Right lung (tissue), 5 donors: ENCODE data around the gene IFIT1B. TPM values are rescaled to one million over a fixed set of nuclear protein-coding genes. Genes with fewer than 3 reads are reported as not detected.
"Not testable (repeated sequence)": the region's sequence is repeated elsewhere in the genome, so short reads cannot be mapped to it uniquely, and the experiment has no call there.

ENCODE experiments used
- DNase-seq, 2 donors: peaks; one replicate each; pipeline ENCODE4 v3.0.0-alpha.2; 2013
- polyA plus RNA-seq, 5 donors: library from polyadenylated mRNA; unstranded; fragments of 120-200 nt; gene quantifications; one replicate each; pipeline versions ENCODE4 v1.2.1 to v1.2.3, GENCODE V29; 2013; ENCODE audit warnings: inconsistent platforms in 1 of 5, low replicate concordance in 1 of 5; ENCODE audit not compliant: insufficient read length in 5 of 5, insufficient read depth in 1 of 5

Gene IFIT1B
- polyA plus RNA-seq, 5 donors: 0.13 to 1.1 (median 0.51) TPM

DNA sequence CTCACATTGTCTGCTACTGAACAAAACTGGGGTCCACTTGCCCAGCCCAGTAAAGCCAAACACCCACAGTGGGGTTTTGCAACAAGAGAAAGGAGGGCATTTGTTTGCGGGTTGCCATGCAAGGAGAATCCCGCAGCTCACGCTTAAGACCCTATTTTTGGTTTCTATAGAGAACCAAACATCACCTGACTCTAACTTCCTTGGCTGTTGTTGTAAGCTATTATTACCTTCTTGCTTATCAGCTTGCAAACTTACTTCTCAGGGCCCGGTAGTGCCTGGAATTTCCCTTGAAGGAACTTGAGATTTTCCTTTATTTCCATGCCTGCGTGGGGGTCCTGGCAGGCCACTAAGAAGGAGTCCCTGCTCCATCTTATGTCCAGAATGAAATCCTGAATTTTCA, 29.4 kb upstream of the IFIT1B start:
- no peak for DNase-seq

DNA sequence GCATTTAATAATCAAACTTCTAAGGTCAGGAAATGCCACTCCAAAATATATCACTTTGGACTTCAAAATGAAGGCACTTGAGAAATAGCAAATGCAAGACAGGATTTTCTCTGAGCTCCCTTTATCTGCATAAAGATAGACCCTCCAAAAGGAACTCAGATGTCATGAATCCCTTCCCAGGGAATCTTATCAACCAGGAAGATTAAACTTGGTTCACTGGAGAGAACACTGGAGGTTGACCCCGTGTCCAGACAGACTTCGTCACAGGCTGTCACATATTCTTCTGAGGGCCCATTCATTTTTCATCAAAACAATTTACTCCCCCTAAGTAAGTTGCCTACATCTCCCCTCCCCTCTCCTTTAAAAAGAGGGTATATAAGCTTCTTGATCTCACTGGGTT, 28.9 kb upstream of the IFIT1B start:
- no peak for DNase-seq

DNA sequence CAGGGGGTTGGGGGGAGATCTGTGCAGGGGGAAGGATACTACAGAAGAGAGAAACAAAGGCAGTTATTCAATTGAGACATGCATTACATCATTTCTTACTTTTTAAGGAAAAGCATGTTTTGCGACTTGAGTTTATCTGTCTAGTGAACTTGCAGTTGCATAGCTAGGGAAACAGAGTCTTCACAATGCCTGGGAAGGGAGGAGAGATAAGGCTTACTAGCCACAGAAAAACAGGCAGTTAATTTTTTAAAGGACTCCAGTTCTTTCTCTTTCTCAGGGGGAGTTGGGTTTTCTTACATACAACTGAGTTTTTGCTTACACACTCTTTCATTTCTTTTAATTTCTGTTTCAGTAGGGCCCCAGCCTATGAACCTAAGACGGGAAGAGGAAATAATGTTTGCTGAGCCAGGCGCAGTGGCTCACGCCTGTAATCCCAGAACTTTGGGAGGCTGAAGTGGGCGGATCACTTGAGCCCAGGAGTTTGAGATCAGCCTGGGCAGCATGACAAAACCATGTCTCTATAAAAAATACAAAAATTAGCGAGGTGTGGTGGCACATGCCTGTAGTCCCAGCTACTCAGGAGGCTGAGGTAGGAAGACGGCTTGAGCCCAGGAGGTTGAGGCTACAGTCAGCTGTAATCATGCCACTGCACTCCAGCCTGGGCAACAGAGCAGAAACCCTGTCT, 27.1 kb upstream of the IFIT1B start:
- not testable (repeated sequence) for DNase-seq

DNA sequence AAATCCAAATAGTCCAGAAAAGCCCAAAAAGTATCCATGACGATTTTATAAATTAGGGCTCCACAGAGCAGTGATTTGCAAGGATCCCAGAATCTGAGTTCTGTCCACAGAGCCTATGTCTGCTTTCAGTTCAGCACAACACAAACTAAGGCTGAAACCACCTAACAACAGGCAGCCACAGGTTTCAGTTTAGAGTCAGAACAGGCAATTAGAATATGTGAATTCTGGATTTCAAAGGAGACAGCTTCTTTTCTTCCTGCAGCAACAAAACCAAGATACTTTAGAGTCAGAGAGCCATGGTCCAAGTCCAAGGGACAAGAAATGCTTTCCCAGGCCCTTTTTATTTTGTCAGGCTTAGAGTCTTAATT, 26.5 kb upstream of the IFIT1B start:
- no peak for DNase-seq

DNA sequence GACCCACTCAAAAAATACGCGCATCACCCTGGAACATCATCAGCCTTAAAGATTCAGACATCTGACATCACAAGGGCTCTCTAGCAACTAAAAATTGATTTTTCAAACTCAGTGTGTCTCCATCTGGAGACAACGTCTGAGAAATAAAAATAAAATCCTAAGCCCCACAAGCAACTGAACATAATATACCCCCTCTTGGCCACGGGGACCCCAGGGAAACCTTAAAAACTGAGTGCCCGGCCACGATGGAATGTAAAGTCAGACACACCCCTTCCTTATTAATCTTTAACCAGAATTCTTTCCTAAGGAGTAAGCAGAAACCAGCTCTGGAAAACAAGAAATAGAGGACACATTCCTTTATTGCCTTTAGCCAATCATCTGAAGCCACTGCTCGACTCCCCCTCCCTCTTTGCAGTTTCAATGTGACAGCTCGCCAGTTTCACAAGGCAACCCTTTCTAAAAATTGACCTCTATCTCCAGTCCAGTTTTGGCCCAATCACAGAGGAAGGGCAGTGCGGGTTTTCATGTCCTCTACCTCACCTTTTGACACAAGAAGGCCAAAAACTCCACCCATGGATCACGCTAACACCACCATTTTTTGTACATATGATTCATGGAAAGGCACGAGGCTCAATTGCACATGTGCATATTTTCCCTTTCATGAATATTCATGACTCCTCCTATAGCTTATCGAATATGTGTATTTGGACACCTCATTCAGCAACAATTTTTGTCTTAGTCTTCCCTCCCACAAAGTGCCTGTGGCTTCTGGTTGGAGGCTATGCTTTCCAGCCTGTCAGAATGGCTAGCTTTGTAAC, 25.9 kb upstream of the IFIT1B start:
- DNase-seq: peak in 1 of 2 donors; percentile 73

DNA sequence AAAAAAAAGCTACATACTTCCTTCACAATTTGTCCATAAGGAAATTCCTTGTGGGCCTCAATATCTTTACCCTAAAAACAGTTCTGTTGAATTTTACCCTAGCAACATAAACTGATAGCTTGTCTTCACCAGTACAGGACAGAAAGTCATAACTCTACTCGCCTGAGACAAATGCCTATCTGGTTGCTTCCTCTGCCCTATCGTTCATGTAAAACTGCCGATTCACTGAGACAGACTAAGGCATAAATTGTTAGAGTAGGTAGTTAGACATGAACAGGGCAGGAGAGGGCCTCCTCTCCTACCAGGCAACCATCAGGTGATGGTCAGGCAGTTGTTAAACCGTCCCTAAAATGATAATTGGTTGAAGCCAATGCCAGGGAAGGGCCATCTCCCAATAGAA, 25.1 kb upstream of the IFIT1B start:
- no peak for DNase-seq

DNA sequence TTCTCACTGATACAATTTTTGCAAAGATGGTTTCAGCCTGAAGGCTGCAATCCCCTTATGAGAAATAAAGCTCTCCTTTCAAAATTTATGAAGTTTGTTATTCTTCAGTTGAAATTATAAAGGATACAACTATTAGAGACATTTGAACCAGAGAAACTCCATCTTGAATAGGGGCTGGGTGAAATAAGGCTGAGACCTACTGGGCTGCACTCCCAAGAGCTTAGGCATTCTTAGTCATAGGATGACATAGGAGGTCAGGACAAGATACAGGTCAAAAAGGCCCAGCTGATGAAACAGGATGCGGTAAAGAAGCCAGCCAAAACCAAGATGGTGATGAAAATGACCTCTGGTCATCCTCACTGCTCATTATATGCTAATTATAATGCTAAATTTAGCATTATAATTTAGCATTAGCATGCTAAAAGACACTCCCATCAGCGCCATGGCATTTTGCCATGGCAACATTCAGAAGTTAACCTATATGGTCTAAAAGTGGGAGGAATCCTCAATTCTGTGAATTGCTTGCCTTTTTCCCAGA, 22.4 kb upstream of the IFIT1B start:
- no peak for DNase-seq

DNA sequence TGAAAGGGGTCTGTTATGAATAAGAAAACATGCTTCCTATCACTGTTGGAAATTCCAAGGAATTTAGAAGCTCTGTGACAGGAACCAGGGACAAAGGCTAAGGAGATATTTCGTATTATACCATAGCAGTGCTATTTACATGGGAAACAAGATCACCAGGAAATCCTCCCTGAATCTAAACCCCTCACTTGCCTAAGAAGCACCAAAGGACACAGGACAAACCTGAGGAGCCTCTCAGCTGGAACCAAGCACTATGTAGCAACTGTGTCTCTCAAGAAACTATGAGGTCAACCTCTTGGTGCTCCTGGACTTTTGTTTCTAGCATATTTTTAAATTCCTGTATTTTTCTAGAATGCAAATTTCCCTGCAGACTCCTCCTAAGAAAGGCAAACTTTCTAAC, 20.8 kb upstream of the IFIT1B start:
- DNase-seq: no peak

DNA sequence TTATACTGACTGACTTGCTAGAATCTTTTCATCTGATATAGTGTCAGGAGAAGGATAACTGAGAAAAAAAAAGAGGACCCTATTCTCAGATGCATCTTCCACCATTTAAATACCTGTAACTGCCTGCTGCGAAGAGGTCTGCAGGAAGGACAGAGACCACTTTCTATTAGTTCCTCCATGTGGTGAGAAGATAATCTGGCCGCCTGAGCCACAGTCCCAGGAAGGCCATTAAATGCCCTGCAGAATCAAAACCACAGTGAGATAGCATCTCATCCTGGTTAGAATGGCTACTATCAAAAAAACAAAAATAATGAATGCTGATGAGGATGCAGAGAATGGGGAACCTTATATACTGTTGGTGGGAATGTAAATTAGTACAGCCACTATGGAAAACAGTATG, 19.9 kb upstream of the IFIT1B start:
- DNase-seq: no peak

DNA sequence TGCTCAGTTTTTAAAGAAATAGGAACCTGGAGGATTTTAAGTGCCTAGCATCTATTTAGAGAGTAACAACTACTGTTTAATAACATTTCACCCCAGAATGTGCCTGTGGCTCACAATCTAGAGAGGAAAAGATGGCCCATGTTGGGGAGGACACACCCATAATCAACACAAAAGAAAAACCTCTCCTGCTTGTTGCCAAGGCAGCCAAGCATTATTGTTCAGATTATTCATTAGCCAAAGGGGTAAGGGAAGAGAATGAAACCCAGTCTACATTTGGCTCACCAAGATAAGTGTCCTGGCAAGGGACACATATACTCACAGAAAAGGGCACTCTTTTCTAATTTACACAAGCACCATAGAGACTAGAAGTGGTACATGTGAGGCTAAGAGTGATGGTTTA, 17.7 kb upstream of the IFIT1B start:
- no peak for DNase-seq

DNA sequence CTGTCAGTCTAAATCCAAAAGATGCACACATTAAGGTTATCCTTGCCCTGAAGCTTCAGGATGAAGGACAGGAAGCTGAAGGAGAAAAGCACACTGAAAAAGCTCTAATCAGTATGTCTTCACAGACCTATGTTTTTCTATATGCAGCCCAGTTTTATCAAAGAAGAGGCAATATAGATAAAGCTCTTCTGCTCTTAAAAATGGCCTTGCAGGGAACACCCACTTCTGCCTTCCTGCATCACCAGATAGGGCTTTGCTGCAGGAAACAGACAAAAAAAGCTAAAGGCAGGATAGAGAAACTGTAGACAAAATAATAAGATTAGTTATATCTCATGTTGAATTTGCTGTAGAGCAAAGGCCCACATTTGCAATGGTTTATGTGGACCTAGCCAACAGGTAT, 14.9 kb upstream of the IFIT1B start:
- no peak for DNase-seq

DNA sequence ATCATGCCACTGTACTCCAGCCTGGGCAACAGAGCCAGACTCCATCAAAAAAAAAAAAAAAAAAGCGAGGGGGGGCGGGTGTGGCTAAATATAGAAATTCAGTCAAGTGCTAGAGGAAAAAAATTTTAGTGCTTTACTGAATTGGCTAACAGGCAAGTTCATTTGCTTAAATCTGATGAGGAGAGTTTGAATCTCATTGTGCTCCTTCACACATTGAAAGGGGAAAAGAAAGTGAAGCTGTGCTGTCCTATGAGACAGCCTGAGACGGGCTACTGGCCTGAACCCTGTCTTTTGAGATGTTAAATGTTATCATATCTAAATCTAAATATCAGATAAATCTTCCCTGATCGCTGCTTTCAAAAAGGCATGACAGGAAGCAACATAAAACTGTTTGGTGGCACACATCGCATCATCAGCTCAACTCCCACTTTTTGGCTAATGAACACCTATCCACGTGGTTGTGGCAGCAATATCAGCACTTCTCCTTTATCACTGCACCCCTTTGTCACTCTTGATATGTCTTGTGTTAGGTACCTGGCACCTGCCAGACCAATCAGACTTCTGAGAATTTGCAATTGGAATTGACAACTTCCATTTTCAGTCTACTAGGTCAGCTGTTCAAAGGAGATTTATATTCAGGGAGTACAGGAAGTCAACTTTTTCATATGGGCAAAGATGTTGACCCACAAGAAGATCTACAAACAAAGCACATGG, 14.0 kb upstream of the IFIT1B start:
- no peak for DNase-seq

DNA sequence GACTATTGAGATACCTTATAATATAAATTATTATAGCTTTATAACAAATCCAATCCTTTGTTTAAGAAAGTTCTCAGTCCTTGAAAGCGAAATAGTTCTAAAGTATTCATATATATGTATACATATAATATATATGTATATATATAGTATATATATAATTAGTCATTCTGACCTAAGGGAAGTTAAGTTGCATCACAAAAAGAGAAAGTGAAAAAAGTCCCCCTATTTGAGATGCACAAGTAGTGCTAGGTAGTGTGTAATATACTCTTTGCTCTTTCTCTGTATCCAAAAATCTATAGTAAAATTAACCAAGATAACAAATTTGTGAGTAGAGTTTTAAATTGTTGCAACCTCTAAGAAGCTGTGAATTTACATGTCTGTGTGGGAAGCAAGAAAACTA, 13.3 kb upstream of the IFIT1B start:
- DNase-seq: no peak

DNA sequence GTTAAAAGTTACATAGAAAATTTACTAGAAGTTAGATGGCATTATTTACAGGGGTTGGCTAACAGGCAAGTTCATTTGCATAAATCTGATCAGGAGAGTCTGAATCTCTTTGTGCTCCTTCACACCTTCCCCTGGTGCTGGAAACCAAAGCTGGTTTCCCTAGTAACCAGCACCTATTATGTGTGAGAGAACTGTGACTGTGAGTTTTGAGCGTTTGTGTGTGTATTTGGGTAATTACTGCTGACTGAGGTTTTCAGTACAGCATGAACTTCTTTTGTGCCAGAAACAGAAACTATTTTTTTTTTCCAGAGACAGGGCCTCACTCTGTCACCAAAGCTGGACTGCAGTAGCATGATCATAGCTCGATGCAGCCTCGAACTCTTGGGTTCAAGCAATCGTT, 10.3 kb upstream of the IFIT1B start:
- DNase-seq: peak in 1 of 2 donors; percentile 69

DNA sequence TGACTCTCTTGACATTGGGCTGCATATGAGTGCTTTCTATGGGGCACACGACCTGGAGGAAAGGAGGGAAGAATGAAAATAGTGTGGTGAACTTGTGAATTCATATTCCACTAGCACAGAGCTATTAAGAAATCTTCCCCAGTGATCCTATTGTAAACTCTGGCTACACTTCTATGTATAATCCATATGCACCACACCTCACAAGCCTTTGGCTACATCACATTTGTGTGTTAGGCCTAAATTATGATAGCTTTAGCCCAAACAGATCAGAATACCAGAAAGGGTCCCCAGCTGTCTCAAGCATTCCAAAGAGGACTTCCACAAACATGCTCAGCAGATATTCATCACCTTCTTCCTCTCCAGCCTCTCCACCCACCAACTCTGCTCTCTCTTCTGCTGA, 9.7 kb upstream of the IFIT1B start:
- DNase-seq: no peak

DNA sequence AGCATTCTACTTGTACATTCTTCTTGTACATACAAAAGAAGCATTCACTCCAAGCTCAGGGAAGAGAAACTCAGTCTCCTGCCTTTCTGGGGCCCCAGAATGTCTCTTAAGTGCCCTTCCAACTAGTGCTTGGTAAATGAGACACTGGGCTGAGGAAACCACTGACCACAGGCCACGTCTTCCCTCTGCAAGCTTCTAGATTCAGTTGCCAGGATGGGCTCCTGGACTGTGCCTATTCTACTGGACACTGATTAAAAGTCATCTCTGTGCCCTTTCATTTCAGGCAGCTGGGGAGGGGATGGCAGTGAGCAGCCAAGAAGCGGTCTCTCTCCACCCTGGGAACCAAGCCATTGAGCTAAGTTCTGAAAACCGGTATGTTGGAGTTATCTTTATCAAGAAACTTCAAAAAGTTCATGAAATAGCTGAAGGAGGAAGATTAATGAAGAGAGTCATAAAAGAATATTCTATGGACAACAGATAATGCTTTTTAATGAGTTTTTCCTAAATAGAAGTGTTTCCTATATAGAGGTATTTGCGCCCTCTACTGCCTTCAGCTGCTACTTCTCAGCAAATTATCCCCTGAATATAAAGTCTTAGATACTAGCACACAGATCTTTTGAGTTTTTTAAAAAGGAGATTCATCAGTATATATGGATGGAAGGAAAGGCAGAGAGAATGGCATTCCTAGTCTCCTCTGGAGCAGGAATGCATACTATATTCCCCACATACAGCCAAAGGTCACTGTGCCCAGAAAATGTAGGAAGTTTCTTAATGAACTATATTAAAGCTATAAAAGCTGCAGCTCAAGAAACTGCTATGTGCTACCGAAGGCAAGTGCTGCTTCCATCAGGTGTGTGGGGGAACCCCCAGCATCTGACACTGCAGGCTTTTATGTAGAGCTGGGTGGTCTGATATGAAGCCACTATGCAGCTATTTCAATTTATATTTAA, 8.4 kb upstream of the IFIT1B start:
- DNase-seq: peak in 1 of 2 donors; percentile 48

DNA sequence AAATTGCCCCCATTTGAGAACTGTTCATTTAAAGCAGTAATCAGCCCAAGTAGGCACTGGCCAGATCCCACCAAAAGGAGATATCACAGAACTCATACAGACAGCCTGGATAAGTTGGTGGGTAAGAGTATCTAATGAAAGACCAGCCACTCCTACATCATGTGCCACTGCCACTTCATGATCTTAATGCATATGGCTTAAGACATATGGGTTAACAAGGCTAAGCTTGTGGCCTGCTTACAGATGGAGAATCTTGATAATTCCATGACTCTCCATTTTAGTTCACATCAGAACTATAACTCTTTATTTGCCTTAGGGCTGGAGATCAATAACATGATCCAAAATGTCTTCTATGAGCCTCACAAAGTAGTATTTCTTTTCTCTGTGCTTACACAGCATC, 6.8 kb upstream of the IFIT1B start:
- DNase-seq: no peak

DNA sequence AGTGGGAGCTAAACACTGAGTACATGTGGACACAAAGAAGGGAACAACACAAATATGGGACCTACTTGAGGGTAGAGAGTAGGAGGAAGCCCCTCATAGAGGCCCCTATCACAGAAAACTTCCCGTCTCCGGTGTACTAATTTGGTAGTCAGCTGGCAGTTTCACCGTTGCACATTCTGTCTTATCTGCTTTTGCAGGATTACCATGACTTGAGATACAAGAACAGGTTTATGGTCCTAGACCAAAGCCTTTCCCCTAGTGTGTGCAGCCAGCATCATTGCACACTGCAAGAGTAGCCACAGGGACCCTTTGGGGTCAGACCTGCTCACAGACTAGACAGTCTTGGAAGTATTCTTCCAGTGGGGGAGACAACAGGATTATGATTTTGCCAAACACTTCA, 5.9 kb upstream of the IFIT1B start:
- no peak for DNase-seq

DNA sequence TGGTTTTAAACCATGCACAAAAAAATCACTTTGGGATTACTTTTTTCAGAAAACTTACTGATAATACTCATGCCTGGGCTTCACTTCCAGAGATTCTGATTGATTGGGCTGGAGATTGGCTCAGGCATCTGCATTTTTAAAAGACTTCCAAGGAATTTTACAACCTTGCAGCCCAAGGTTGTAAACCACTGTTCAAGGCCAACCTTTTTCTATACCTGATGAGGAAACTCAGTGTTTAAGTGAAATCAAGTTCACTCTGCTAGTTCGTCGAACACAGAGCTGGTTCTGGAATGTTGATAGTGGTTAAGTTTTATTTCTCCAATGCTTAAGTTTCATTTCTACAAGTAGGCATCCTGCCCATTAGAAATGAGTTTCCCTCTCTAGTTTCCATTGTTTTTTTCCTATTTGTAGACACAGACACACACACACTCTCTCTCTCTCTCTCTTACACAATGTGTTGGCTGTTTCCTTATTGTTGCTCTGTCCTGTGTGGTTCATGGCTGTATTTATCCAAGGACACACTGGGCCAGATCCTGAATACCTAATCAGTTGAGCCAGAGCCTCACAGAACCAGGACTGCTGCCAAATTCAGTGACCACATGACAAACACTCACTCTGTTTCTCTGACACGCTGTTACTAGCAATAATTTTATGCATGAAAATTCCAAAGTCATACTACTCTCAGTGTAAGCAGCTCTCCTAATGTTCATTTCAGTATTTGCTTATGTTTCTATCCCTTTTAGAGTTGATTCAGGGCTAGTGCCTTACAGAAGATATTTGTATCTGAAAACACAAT, 3.7 kb upstream of the IFIT1B start:
- DNase-seq: peak; percentile 94 to 97

DNA sequence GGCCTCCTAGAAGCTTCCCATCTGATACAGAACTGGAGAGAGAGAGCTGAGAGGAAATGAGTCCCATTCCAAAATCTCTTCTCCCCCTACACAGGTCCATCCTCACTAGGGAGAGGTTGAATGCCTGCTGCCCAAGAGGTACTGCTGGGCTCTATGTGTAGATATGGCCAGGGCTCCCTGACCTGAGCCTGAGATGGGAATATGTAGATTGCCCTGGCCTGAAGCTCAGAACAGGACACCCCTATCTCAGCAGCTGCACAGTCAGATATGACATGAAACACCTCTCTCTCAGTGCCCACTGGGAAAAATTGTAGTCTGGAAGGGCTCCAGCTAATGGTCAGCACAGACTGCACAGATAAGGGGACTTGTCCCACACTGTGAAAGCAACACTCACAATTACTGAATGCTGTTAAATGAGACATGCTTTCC, 3.1 kb upstream of the IFIT1B start:
- DNase-seq: peak; percentile 65 to 71

DNA sequence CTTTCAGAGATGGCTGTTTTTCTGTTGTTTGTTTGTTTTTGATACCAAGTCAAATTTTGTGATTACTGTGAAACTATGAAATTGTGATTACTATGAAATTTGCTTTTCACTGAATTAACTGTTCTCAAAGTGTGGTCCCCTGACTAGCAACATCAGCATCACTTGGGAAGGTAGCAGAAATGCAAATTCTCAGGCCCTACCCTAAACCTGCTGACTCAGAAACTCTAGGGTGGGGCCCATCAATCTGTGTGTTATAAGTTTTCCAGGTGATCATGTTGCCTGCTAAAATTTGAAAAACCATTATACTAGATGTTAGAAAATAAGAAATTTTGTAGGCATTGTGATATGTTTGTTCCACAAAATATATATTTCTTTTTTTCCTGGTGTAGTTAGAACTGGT, 1.2 kb downstream of the IFIT1B start:
- DNase-seq: no peak
